NCI-H2081 treated with DMSO at 0.1 percent for 48 hours (cell line): ENCODE results near the gene MIB1.
"Not testable (repeated sequence)": the region's sequence is repeated elsewhere in the genome, so short reads cannot be mapped to it uniquely, and the experiment has no call there.

Source experiments
- DNase-seq: peaks from one replicate; lab custom pipeline; 2025; lab: John Stamatoyannopoulos, UW

Gene MIB1

DNA sequence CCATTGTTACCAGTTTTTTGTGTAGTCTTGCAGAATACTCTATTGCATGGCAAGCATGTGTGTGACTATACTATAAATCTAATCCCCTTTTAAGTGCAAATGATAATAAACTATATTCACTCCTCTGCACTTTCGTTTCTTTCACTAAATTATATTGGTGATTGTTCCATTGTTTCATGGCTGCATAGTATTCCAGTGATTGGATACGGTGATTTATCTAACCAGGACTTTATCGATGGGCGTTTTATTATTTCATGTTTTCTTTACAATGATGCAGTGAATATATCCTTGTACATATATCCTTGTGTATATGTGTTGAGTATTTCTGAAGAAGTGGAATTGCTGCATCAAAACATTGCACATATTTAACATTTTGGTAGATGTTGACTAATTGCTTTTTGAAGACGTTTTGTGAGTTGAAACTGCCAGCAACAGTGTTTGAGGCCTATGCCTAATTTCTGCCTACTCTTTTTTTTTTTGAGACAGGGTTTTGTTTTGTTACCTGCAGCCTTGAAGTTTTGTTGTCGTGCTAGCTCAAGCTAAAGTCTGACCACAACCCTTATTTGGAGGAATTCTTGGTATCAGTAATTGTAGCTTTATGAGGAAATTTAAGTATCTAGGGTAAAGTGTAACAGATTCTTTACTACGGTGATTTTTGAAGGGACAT lies 2.7 kb downstream of the MIB1 start:
- DNase-seq = no peak

DNA sequence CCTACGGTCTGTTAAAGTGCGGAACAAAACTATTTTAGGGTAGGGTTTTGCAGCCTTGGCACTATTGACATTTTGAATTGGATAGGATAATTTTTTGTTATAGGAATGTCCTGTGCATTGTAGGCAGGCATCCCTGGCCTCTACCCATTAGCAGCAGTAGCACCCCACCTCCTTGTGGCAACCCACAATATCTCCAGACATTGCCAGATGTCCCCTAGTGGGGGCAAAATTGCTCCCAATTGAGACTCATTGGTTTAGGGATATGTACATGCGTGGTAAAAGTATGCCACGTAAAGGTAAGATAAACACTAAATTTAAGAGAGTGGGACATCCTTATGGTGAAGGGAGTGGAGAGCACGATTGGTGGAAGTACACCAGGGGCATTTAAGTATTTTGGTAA lies 4.6 kb downstream of the MIB1 start:
- DNase-seq = no peak

DNA sequence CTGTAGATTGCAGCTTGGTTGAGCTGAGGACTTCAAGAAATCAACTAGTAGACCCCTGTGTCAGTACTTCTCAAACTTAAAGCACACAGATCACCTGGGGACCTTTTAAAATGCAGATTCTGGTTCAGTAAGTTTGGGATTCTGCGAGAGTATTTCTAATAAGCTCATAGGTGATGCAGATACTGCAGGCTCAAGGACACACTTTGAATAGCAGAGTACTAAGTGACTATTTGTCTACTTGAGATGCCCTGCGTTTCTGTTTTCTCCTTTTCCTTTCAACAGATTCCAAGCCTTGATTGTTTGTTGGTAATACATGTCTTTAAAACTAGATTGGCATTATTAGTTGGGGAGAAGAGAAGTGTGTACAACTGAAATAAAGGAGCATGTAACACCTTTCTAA lies 6.7 kb downstream of the MIB1 start:
- no peak for DNase-seq

DNA sequence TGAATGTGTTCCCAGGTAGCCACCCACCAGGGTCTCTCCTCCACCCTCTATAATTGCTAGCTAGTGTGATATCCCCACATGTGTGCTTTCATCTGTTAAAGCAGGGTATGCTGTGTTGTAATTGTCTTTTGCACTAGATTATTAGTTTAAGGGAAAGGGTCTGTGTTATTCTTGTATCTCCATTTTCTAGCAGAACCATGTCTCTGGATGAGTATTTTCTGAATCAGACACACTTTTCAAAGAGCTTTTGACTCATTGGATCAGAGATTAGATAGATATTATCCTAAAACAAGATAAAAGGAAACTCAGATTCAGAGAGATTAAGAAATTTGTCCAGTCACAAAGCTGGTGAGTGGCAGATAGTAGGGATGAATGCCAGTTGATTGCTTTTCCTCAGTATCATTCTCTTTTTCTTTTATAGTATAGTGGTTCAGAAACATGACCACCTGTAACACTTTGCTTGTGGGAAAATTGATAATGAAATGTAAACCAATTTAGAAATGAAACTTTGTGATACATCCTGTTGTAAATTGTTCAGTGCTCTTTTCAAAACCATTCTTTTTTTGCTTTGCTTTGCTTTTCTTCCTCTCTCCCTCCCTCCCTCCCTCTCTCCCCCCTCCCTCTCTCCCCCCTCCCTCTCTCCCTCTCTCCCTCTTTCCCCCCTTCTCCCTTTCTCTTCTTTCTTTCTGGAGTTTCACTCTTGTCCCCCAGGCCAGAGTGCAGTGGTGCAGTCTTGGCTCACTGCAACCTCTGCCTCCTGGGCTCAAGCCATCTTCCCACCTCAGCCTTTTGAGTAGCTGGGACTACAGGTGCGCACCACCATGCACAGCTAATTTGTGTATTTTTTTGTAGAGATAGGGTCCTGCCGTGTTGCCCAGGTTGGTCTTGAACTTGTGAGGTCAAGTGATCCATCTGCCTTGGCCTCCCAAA lies 7.4 kb downstream of the MIB1 start:
- no peak for DNase-seq

DNA sequence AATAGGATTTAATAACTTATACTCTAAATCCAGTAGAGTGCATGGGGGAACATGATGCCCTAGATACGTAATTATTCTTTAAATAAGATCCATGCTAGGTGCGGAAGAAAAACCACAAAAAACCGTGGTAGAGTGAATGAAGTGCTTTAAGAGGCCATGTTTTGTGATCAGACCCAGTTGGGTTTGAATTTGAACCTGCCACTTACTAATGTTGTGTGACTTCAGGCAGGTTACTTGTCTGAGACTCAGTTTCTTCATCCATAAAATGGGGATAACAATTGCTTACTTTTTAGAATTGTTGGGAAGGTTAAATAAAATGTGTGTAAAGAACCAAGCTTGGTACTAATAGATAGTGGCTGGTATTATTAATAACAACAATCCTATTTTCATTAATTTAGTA lies 17.2 kb downstream of the MIB1 start:
- DNase-seq = no peak

DNA sequence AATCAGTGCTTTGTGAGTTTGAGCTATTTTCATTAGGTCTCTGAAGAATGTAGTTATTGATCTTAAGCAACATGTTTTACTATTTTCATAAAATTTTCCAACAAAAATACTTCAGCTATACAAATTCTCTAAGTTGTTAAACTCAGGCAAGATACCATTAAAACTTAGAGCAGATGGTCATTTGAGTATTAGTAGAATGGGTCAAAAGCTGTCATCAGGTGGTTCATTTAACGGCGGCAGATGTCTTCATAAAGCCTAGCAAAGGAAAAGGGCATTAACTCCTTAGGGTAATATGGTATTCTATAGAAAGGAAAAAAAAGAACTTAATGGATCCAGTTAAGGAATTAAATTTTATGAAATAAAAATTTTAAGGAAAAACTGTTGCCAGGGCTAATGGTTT lies 19.2 kb downstream of the MIB1 start:
- DNase-seq = no peak

DNA sequence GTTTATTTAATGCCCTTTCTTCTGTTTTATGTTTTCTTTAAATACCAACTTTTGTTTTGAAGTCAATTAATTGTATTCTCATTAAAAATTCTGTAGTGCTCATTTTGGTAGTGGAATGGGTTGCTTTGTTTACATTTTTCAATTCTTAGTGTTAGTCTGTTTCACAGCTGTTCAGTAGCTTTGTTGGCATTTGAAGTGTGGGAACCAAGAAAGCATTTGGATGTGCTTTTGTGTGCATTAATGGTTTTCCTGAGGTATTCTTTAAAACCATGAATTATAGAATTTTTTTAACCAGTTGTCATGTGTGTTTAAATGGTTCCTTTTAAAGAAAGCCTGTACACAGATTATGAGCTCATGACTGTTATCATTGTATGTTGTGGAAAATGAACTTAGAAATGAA lies 19.7 kb downstream of the MIB1 start:
- no peak for DNase-seq

DNA sequence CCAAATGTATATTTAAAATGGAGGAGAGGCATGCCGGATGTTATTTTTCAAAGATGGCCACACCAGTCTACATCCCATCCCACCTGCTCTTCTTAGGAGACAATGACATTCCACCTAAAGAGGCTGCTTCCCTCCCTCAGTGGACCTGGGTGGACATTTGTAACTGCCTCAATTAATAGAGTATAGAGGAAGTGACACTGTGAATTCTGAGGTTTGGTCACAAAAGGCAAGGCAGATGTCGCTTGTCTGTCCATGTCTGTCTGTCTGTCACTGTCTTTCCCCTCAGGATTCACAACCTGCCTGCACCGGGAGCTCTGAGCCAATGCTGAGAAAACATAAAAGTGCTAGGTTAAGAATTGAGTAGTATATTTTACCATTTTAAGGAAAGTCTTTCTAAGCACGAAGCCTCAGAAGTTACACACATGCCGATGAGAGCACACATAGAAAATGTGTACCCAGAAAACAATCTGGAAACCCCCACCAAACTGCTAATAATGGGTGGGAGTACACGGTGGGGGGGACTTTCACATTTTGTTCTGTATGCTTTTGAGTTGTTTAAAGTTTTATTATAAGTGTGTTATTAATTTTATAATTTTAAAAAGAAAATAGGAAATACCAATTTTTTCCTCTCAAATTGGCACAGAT lies 21.0 kb downstream of the MIB1 start:
- DNase-seq = no peak

DNA sequence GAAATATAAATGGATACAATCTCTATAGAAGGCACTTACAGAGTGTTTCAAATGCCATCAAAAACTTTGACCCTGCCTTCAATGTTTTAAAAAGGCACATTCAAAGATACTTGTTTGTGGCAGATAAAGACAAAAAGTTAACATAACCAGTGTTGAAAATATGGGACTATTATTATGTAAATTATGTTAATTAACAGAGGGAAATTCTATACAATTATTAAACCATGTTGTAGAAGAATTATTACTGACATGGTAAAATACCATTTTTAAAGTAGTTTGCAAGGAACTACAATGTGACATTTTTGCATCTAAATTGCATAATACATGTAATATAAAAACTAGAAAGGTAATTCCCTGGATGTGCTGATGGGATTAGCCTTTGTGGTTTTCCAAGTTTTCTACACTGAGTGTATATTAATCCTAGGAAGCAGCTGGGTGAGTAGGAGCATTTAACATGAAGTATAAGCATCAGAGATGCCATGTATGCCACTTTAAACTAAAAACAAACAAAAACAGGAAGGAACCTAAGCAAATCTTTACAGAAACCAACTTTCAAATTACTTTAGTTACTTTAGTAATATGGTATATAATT lies 21.7 kb downstream of the MIB1 start:
- no peak for DNase-seq

DNA sequence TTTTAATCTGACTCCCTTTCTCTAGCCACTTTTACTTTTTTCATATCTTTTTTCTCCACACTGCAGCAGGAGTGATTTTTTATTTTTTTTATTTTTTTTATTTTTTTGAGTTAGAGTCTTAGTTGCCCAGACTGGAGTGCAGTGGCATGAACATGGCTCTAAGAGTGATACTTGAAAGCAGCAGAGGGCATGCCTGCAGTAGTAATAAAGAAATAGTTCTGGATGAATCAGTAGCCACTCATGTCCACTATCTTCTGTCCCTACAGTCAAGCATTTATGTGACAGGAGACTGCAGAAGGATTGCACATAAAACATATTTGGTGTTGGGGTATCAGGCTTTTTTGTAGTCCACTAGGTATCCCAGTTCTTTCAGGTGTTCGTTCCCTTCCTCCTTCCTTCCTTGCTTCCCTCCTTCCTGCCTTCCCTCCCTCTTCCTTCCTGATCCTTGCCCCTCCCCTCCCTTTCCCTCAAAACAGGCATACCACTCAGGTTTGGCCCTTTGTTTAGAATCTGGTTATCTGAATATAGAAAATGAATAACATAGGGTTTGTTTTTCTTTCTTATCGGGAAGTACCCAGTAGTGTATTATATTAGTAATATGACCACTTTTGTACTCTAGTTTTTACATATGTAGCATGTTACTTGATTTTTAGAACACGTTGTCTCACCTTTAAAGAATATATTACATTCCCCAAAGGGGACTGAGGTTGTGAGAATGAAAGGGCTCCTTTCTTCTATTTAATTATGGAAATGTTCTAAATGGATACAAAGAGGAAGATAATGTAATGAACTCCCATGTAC lies 23.5 kb downstream of the MIB1 start:
- no peak for DNase-seq

DNA sequence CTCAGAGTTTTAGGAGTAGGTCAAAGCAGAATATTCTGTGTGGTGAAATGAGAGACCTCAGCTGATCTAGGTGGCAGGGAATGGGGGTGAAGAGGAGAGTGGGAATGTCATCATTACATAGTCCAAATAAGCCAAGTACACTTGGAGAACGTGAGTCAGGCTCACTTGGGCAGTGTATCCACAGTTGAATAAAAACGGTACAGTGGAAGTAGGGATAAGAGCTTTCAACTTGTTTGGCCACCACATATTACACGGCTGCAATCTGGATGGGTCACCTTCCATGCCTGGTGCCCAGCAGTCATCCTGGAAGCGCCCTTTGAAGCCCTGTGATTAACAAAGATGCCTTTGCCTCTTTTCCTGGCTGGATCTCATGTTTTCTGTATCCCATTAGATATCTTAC lies 28.6 kb downstream of the MIB1 start:
- no peak for DNase-seq

DNA sequence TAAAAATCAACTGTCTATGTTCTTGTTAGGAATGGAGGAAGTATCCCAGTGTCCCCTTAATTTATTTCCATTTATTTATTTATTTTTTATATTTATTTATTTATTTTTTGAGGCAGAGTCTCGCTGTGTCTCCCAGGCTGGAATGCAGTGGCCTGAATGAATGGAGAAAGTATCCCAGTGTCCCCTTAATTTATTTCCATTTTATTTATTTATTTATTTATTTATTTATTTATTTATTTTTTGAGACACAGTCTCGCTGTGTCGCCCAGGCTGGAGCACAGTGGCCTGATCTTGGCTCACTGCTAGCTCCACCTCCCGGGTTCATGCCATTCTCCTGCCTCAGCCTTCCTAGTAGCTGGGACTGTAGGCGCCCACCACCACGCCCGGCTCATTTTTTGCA lies 34.1 kb downstream of the MIB1 start:
- DNase-seq = no peak

DNA sequence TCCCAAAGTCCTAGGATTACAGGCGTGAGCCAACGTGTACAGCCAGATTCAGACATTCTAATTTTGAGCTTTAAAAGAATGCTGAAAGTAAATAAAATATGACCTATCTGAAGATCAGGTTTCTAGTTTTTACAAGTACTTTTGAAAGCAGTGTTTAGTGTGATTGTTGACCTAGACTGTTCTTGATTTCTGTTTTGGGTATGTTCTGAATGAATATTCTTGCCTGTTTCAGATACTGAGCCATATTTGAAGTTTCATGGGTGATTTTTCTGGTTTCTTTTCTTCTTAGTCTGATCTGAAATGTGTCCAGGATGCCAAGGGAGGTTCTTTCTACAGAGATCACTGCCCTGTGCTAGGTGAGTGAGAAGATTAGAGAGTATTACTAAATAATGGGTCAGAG lies 37.2 kb downstream of the MIB1 start:
- DNase-seq = no peak

DNA sequence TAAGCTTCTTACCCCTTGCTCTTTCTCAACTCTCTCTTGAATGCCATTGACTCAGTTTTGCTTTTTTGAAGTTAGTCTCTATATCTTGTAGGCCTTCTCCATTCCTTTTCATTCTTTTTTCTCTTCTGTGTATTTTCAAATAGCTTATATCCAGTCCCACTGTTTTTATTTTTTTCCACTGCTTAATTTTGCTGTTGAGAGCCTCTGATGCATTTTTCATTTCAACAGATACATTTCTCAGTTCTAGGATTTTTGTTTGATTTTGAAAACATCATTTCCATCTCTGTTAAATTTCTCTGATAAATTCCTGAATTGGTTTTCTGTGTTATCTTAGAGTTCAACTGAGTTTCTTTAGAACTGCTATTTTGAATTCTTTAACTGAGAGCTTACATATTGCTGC lies 45.9 kb downstream of the MIB1 start:
- DNase-seq = no peak

DNA sequence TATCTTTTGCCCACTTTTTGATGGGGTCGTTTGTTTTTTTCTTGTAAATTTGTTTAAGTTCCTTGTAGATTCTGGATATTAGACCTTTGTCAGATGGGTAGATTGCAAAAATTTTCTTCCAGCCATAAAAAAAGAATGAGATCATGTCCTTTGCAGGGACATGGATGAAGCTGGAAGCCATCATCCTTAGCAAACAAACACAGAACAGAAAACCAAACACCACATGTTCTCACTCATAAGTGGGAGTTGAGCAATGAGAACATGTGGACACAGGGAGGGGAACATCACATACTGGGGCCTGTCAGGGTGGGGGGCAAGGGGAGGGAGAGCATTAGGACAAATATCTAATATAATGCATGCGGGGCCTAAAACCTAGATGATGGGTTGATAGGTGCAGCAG lies 55.5 kb downstream of the MIB1 start:
- DNase-seq = not testable (repeated sequence)

DNA sequence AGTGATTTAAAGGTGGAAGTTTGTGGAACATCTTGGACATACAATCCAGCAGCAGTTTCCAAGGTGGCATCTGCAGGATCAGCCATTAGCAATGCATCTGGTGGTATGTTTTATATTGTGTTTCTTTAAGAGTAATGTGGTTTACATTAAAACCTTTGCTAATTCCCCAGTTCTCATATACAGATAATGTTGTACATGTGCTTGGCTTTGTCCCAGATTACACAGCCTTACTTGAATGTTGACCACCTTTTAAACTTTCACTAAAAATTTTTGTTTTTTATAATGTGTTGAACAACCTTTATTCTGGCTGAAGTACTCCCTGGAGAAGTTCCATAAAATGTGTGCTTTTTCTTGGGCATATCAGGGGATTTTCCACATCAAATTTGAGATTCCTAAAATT lies 57.5 kb downstream of the MIB1 start:
- no peak for DNase-seq

DNA sequence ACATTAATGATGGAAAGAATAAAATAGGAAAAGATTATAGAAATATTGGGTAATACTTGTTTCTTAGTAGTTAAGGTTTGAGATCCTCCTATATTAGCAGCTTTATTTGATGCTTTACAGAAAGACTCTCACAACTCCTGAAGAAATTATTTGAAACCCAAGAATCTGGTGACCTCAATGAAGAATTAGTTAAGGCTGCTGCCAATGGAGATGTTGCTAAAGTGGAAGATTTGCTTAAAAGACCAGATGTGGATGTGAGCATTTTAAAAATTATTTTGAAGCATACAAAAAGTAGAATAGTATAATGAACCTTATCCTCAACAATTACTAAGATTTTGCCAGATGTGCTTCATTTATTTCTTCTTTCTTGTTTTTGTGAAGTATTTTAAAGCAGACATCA lies 59.1 kb downstream of the MIB1 start:
- DNase-seq = no peak

DNA sequence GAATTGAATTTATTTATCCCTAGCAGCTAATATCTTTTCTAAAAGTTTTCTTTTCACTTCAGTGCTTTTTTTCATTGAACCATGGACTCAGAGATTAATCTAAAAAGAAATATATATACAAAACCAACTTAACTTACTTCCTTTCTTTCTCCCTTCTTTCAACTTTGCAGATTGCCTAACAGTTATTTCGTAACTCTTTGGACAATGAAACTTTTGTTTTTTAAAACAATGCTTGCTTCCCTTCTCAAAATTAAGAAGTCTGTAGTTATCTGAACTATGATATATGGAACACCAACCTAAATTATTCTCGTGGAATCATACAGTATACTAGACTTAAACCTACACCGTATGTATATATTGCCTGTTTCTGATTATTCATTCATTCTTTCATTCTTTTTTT lies 62.9 kb downstream of the MIB1 start:
- DNase-seq = no peak

DNA sequence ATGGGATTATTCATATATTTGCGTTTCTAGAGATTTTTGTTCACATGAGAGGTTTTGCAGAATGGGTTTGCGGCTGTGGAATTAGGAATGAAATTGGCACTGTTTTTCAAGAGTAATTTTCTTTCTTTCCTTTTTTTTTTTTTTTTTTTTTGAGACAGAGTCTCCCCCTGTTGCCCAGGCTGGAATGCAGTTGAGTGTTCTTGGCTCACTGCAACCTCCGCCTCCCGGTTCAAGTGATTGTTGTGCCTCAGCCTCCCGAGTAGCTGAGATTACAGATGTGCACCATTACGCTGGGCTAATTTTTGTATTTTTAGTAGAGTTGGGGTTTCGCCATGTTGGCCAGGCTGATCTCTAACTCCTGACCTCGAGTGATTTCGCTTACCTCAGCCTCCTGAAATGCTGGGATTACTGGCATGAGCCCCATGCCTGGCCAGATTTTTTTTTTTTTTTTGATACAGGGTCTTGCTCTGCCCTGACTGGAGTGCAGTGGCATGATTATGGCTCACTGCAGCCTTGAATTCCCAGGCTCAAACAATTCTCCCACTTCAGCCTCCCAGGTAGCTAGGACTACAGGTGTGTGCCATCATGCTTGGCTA lies 65.3 kb downstream of the MIB1 start:
- DNase-seq = no peak

DNA sequence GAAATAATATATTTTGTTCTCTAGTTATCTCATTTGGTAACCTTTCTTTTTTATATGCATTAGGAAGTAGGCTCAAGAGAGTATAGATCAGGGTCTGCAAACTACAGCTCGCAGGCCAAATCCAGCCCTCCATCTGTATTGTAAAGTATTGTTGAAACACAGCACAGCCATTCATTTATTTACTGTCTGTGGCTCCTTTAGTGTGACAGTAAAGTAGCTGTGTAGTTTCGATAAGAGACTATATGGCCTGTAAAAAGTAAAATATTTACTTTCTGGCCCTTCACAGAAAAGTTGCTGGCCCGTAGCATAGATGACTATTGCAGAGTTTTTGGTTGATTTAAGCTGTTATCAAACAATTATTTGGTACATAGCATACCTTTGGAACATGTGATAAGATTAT lies 67.6 kb downstream of the MIB1 start:
- DNase-seq = no peak

DNA sequence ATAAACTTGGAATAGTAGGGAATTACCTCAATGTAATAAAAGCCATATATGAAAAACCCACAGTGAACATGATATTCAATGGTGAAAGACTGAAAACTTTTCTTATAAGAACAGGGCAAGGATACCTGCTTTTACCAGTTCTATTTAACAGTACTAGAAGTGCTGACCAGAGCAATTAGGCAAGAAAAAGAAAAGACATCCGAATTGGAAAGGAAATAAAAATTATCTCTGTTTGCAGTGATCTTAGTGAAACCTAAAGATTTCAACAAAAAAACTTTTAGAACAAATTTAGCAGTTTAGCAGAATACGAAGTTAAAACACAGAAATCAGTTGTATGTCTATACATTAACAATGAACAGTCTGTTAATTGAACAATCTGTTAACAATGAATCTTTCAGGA lies 69.1 kb downstream of the MIB1 start:
- no peak for DNase-seq

DNA sequence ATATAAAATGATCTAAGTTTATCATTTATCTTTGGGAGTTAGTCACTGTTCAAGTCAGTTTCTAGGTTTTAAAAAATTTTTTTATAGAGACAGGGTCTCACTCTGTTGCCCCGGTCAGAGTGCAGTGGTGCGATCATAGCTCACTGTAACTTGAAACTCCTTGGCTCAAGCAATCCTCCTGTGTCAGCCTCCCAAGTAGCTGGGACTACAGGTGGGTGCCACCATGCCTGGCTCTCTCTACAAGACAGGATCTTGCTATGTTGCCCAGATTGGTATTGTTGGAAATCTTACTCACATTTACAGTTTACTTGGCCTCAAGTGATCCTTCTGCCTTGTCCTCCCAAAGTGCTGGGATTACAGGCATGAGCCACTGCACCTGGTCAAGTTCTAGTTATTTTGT lies 74.5 kb downstream of the MIB1 start:
- no peak for DNase-seq
